ENCODE results near the gene CFAP20DC. TPM values are rescaled to one million over a fixed set of nuclear protein-coding genes. Genes with fewer than 3 reads are reported as not detected.

Gene CFAP20DC
- total and polyA plus RNA-seq, 10 of the 15 experiments (the other 5 are each of a cell fraction or from before 2014, with no cell fraction given) = 0.53 to 11.6 (median 2.0) TPM

GRCh38 chr3:58946875-58947274 lies 103.0 kb downstream of the CFAP20DC start (continued):
- no peak for TF ChIP-seq REST (IDR thresholded peaks at IDR 0.05; ENCODE audit: low read depth, low read length)
- no peak for TF ChIP-seq ZNF24 (IDR thresholded peaks at IDR 0.05)
- TF ChIP-seq SMC3 (IDR thresholded peaks at IDR 0.05; ENCODE audit: borderline replicate concordance, low read length) = no peak
- TF ChIP-seq JUNB (IDR thresholded peaks at IDR 0.05) = no peak

DNA sequence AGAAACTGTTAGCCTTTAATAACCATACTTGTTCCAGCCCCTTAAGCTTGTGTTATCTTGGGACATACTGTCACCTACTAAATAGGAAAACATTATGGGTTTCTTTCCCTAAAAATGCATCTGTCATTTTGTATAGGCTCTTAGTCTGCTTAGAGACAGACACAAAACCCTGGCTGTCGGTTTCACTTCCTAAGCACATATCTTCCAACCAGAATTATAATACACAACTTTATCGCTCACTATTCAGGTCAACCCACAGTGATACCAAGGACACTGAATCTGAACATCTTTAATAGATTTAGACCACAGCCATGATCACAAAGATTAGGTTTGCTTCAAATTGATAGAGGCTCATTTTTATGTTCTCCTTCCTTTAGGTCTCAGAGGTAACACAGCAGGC lies 111.8 kb downstream of the CFAP20DC start:
- H4K20me1 ChIP-seq (ENCODE audit: control insufficient read depth, insufficient read depth) = no peaks in the 10 kb centered on the region
- no peak overlapping the region for H3K4me2 ChIP-seq (ENCODE audit: control insufficient read depth, insufficient read depth)
- RAD21 ChIA-PET (ENCODE audit: unreplicated experiment) = no interaction called here
- 66% methylated on average over 2 of the region's 2 CpGs for WGBS (ENCODE audit: insufficient coverage, insufficient replicate concordance, low lambda C conversion rate, missing lambda C conversion rate)
- DNase-seq (ENCODE audit: low read depth, low spot score) = no peak
- in situ Hi-C loops (cut with MboI) = no loop called here
- H3K79me2 ChIP-seq (ENCODE audit: control insufficient read depth, insufficient read depth, low read length) = no peaks in the 10 kb centered on the region
- POLR2A ChIA-PET = interaction anchor here (0.6 kb wide), 1 partner anchor 65 kb away, joined by 4 read pairs; no protein-coding TSS in a partner anchor
- FAIRE-seq = peak; percentile 18
- H3K36me3 ChIP-seq (ENCODE audit: control insufficient read depth in 2 of 2, insufficient read depth in 2 of 2, low read length in 1 of 2) = no peaks in the 10 kb centered on the region
- H3K4me3 ChIP-seq = no peak overlapping the region
- H3K27me3 ChIP-seq (replicated peaks in 1 of 2; ENCODE audit: control insufficient read depth in 2 of 2, insufficient read depth in 2 of 2, low read length in 1 of 2) = no peaks in the 10 kb centered on the region
- H3K4me1 ChIP-seq (ENCODE audit: control insufficient read depth, insufficient read depth, low read length) = no peaks in the 10 kb centered on the region
- no peak overlapping the region for H3K9ac ChIP-seq (ENCODE audit: control insufficient read depth, insufficient read depth, low read length)
- ATAC-seq = peak; percentile 57
- no TSS peak for BruUV-seq (replicated peaks)
- H3K9me3 ChIP-seq (replicated peaks; ENCODE audit: control insufficient read depth, insufficient read depth, low read length) = no peaks in the 10 kb centered on the region
- intact Hi-C loops (cut with micrococcal nuclease; ENCODE audit: unreplicated experiment) = no loop called here
- CTCF ChIA-PET = no interaction called here
- no peak overlapping the region for H3K27ac ChIP-seq (ENCODE audit: control insufficient read depth, insufficient read depth)
- H2AFZ ChIP-seq (ENCODE audit: control insufficient read depth, low read depth, low read length) = no peak overlapping the region
- SMC1A ChIA-PET (ENCODE audit: uncharacterized antibody, unreplicated experiment) = interaction anchor here (1.0 kb wide), 1 partner anchor 25 kb away, joined by 3 read pairs; no protein-coding TSS in a partner anchor
- TF ChIP-seq NRF1 (conservative IDR thresholded peaks at IDR 0.05; ENCODE audit: low read depth, low read length) (no peak), NFIC (IDR thresholded peaks at IDR 0.05; ENCODE audit: low read depth, low read length) (no peak), LARP7 (IDR thresholded peaks at IDR 0.05) (no peak), STAT3 (IDR thresholded peaks at IDR 0.05; ENCODE audit: low read depth, low read length) (no peak), SPI1 (IDR thresholded peaks at IDR 0.05; ENCODE audit: borderline replicate concordance, insufficient read depth, low read depth, low read length) (0 out of 2 replicates have a peak, but pooled peaks have one; percentile 4)
- TF ChIP-seq, protein P1, sequence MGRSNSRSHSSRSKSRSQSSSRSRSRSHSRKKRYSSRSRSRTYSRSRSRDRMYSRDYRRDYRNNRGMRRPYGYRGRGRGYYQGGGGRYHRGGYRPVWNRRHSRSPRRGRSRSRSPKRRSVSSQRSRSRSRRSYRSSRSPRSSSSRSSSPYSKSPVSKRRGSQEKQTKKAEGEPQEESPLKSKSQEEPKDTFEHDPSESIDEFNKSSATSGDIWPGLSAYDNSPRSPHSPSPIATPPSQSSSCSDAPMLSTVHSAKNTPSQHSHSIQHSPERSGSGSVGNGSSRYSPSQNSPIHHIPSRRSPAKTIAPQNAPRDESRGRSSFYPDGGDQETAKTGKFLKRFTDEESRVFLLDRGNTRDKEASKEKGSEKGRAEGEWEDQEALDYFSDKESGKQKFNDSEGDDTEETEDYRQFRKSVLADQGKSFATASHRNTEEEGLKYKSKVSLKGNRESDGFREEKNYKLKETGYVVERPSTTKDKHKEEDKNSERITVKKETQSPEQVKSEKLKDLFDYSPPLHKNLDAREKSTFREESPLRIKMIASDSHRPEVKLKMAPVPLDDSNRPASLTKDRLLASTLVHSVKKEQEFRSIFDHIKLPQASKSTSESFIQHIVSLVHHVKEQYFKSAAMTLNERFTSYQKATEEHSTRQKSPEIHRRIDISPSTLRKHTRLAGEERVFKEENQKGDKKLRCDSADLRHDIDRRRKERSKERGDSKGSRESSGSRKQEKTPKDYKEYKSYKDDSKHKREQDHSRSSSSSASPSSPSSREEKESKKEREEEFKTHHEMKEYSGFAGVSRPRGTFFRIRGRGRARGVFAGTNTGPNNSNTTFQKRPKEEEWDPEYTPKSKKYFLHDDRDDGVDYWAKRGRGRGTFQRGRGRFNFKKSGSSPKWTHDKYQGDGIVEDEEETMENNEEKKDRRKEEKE (IDR thresholded peaks at IDR 0.05) = no peak
- TF ChIP-seq, protein P2, sequence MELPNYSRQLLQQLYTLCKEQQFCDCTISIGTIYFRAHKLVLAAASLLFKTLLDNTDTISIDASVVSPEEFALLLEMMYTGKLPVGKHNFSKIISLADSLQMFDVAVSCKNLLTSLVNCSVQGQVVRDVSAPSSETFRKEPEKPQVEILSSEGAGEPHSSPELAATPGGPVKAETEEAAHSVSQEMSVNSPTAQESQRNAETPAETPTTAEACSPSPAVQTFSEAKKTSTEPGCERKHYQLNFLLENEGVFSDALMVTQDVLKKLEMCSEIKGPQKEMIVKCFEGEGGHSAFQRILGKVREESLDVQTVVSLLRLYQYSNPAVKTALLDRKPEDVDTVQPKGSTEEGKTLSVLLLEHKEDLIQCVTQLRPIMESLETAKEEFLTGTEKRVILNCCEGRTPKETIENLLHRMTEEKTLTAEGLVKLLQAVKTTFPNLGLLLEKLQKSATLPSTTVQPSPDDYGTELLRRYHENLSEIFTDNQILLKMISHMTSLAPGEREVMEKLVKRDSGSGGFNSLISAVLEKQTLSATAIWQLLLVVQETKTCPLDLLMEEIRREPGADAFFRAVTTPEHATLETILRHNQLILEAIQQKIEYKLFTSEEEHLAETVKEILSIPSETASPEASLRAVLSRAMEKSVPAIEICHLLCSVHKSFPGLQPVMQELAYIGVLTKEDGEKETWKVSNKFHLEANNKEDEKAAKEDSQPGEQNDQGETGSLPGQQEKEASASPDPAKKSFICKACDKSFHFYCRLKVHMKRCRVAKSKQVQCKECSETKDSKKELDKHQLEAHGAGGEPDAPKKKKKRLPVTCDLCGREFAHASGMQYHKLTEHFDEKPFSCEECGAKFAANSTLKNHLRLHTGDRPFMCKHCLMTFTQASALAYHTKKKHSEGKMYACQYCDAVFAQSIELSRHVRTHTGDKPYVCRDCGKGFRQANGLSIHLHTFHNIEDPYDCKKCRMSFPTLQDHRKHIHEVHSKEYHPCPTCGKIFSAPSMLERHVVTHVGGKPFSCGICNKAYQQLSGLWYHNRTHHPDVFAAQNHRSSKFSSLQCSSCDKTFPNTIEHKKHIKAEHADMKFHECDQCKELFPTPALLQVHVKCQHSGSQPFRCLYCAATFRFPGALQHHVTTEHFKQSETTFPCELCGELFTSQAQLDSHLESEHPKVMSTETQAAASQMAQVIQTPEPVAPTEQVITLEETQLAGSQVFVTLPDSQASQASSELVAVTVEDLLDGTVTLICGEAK (IDR thresholded peaks at IDR 0.05; ENCODE audit: borderline replicate concordance) = peak; percentile 24; the same call in 1 of the 2 replicates
